Measurements from ENCODE around the gene SULF2. TPM values are rescaled to one million over a fixed set of nuclear protein-coding genes. Genes with fewer than 3 reads are reported as not detected.

SULF2 gene
- total RNA-seq, 2 donors from 2014 or later: 9.1 to 34.3 TPM

- Histone ChIP-seq H3K27me3 (no peaks in the 10 kb centered on the region), H3K36me3 (replicated peaks in 1 of 2; ENCODE audit: insufficient read depth in 1 of 2, low read depth in 2 of 2) (no peaks in the 10 kb centered on the region), H3K4me1 (no peaks in the 10 kb centered on the region), H3K9me3 (no peaks in the 10 kb centered on the region), H3K27ac (no peak overlapping the region), H3K4me3 (no peak overlapping the region)
- intact Hi-C loops (cut with DNase I): no loop called here
- DNase-seq: peak; percentile 63 to 74 (median 68)
- 42 to 46% methylated on average over 15 to 18 of the region's 18 CpGs for WGBS, 2 donors
- peak; percentile 74 for ATAC-seq
- peak; percentile 47 to 84 (median 74) for TF ChIP-seq CTCF (IDR thresholded peaks at IDR 0.05)
- no peak for TF ChIP-seq POLR2A (IDR thresholded peaks at IDR 0.05)
Observed at GRCh38 chr20:47725248-47725973, 59.9 kb downstream of the SULF2 start.

- H3K4me3 ChIP-seq: no peak overlapping the region
- TF ChIP-seq CTCF (IDR thresholded peaks at IDR 0.05) (no peak), POLR2A (IDR thresholded peaks at IDR 0.05) (no peak)
- no peaks in the 10 kb centered on the region for H3K27me3 ChIP-seq
- 64 to 65% methylated on average over 5 of the region's 5 CpGs for WGBS, 2 donors
- no peaks in the 10 kb centered on the region for H3K4me1 ChIP-seq
- ATAC-seq (no peak), DNase-seq (no peak)
- H3K9me3 ChIP-seq: no peaks in the 10 kb centered on the region
- H3K27ac ChIP-seq: no peak overlapping the region
- no peaks in the 10 kb centered on the region for H3K36me3 ChIP-seq (replicated peaks in 1 of 2; ENCODE audit: insufficient read depth in 1 of 2, low read depth in 2 of 2)
- intact Hi-C loops (cut with DNase I): no loop called here
Observed at GRCh38 chr20:47724910-47725247, 60.4 kb downstream of the SULF2 start.

GRCh38 chr20:47724396-47724795 is 60.9 kb downstream of the SULF2 start:
- Histone ChIP-seq H3K4me3 (no peak overlapping the region), H3K27ac (no peak overlapping the region), H3K4me1 (no peaks in the 10 kb centered on the region), H3K36me3 (replicated peaks in 1 of 2; ENCODE audit: insufficient read depth in 1 of 2, low read depth in 2 of 2) (no peaks in the 10 kb centered on the region), H3K9me3 (no peaks in the 10 kb centered on the region), H3K27me3 (no peaks in the 10 kb centered on the region)
- ATAC-seq: no peak
- WGBS, 2 donors: 46 to 83% methylated on average over 2 to 6 of the region's 6 CpGs
- TF ChIP-seq CTCF (IDR thresholded peaks at IDR 0.05): no peak
- TF ChIP-seq POLR2A (IDR thresholded peaks at IDR 0.05): no peak
- intact Hi-C loops (cut with DNase I): no loop called here
- no peak for DNase-seq

GRCh38 chr20:47723322-47723721 is 62.0 kb downstream of the SULF2 start:
- H3K9me3 ChIP-seq: no peaks in the 10 kb centered on the region
- ATAC-seq (no peak), DNase-seq (no peak)
- TF ChIP-seq CTCF (IDR thresholded peaks at IDR 0.05) (no peak), POLR2A (IDR thresholded peaks at IDR 0.05) (no peak)
- no peak overlapping the region for H3K27ac ChIP-seq
- no peaks in the 10 kb centered on the region for H3K27me3 ChIP-seq
- 65 to 68% methylated on average over 11 of the region's 11 CpGs for WGBS, 2 donors
- no peaks in the 10 kb centered on the region for H3K4me1 ChIP-seq
- no peaks in the 10 kb centered on the region for H3K36me3 ChIP-seq (replicated peaks in 1 of 2; ENCODE audit: insufficient read depth in 1 of 2, low read depth in 2 of 2)
- no peak overlapping the region for H3K4me3 ChIP-seq
- intact Hi-C loops (cut with DNase I): no loop called here

All from body of pancreas (tissue), 4 donors.